GM12878 (cell line): ENCODE data around the gene UBAC2. TPM values are rescaled to one million over a fixed set of nuclear protein-coding genes. Genes with fewer than 3 reads are reported as not detected.

Source experiments
- ATAC-seq: fragments of 200-7000 bp; cut with Tn5 transposase; 3 replicates; pipeline ENCODE4 v1.9.1; 2020; ENCODE audit warnings: mild to moderate bottlenecking, moderate library complexity
- BruUV-seq: library from RNA; stranded (reverse); fragments of 400-500 nt; replicated peaks from 2 replicates; lab custom pipeline; 2021; lab: Mats Ljungman, UMichigan
- CTCF ChIA-PET: fragments of 300-600 bp; sonication (Branson Sonifier 250); formaldehyde crosslinking; extraction: SDS; loops from one replicate; lab custom pipeline; 2021; ENCODE audit warnings: inconsistent platforms; lab: Yijun Ruan, JAX
- POLR2A ChIA-PET: fragments of 350-600 bp; formaldehyde crosslinking; extraction: SDS; loops from one replicate; lab custom pipeline; 2021; ENCODE audit warnings: inconsistent platforms; lab: Charles Lee
- RAD21 ChIA-PET: fragments of 300-600 bp; sonication (Branson Sonifier 250); formaldehyde crosslinking; loops from one replicate; lab custom pipeline; 2023; ENCODE audit warnings: antibody characterized with exemption; ENCODE audit not compliant: unreplicated experiment; lab: Charles Lee
- SMC1A ChIA-PET: fragments of 300-600 bp; sonication (Branson Sonifier 250); formaldehyde crosslinking; loops from one replicate; lab custom pipeline; 2023; ENCODE audit not compliant: unreplicated experiment, uncharacterized antibody; lab: Charles Lee
- DNase-seq: peaks from one replicate; pipeline ENCODE4 v3.0.0-alpha.2; 2011; ENCODE audit warnings: low read depth, low spot score
- FAIRE-seq: peaks from 3 replicates; lab custom pipeline; 2011; peaks lifted over from hg19 to GRCh38; lab: Jason Lieb, UNC
- H2AFZ ChIP-seq: 2 replicates; pipeline ENCODE4 v1.6.0; 2011; ENCODE audit warnings: low read depth, low read length, control low read depth; ENCODE audit not compliant: control insufficient read depth
- H3K27ac ChIP-seq: 2 replicates; pipeline ENCODE4 v1.5.1; 2011; ENCODE audit warnings: control low read depth; ENCODE audit not compliant: control insufficient read depth, insufficient read depth
- H3K27me3 ChIP-seq, 2 experiments: replicated peaks in 1 of 2; 2 replicates each; pipeline versions ENCODE4 v1.6.0 to v1.6.1; 2011; ENCODE audit warnings: low read length in 1 of 2; ENCODE audit not compliant: control insufficient read depth in 2 of 2, insufficient read depth in 2 of 2
- H3K36me3 ChIP-seq, 2 experiments: 2 replicates each; pipeline ENCODE4 v1.5.1; 2011; ENCODE audit warnings: low read length in 1 of 2; ENCODE audit not compliant: control insufficient read depth in 2 of 2, insufficient read depth in 2 of 2
- H3K4me1 ChIP-seq: 2 replicates; pipeline ENCODE4 v1.6.1; 2011; ENCODE audit warnings: mild to moderate bottlenecking, low read length, moderate library complexity, mixed read lengths; ENCODE audit not compliant: control insufficient read depth, insufficient read depth
- H3K4me2 ChIP-seq: 2 replicates; pipeline ENCODE4 v1.6.0; 2011; ENCODE audit warnings: control low read depth; ENCODE audit not compliant: control insufficient read depth, insufficient read depth
- H3K4me3 ChIP-seq: fragments of 200-600 bp; sonication (generic); 2 replicates; pipeline ENCODE4 v1.5.1; 2016
- H3K79me2 ChIP-seq: 2 replicates; pipeline ENCODE4 v1.6.0; 2011; ENCODE audit warnings: low read length; ENCODE audit not compliant: control insufficient read depth, insufficient read depth
- H3K9ac ChIP-seq: 2 replicates; pipeline ENCODE4 v1.8.0; 2011; ENCODE audit warnings: low read length, control low read depth, mixed read lengths; ENCODE audit not compliant: control insufficient read depth, insufficient read depth
- H3K9me3 ChIP-seq: replicated peaks from 3 replicates; pipeline ENCODE4 v1.5.1; 2011; ENCODE audit warnings: mild to moderate bottlenecking, low read length; ENCODE audit not compliant: control insufficient read depth, insufficient read depth
- H4K20me1 ChIP-seq: 2 replicates; pipeline ENCODE4 v1.6.0; 2011; ENCODE audit not compliant: control insufficient read depth, insufficient read depth
- BRCA1 ChIP-seq: IDR thresholded peaks from 2 replicates; pipeline ENCODE4 v1.6.1; 2011; ENCODE audit warnings: low read depth, low read length, improper control_type of control experiment
- NR2C2 ChIP-seq: IDR thresholded peaks from 2 replicates; pipeline ENCODE4 v1.6.1; 2011; ENCODE audit warnings: borderline replicate concordance, low read depth; ENCODE audit not compliant: control insufficient read depth, insufficient read length
- USF1 ChIP-seq: IDR thresholded peaks from 2 replicates; pipeline ENCODE4 v1.6.1; 2011; ENCODE audit warnings: borderline replicate concordance, low read depth, mild to moderate bottlenecking, moderate library complexity, mixed read lengths, low read length; ENCODE audit not compliant: insufficient read depth; ENCODE audit errors: extremely low read length
- WGBS: methylation state at CpG from one replicate; pipeline ENCODE4 v1.1.6; 2016; ENCODE audit warnings: low lambda C conversion rate; ENCODE audit not compliant: insufficient replicate concordance, insufficient coverage; ENCODE audit errors: missing lambda C conversion rate; 5-methylcytosine and 5-hydroxymethylcytosine counted together
- in situ Hi-C: fragments of 300-500 bp; cut with MboI; formaldehyde crosslinking; loops from 9 replicates; pipeline ENCODE4 v1.14.3; 2018; ENCODE audit warnings: mixed read lengths
- intact Hi-C: fragments of 100-400 bp; cut with micrococcal nuclease; formaldehyde crosslinking; loops from one replicate; pipeline ENCODE4 v1.14.2; 2022; ENCODE audit not compliant: unreplicated experiment
- polyA plus RNA-seq, 11 experiments: library from polyadenylated mRNA; depleted of rRNA in 4 of 11; unstranded in 6 of 11; stranded (reverse) in 5 of 11; fragments of >200 nt; fragmentation: Nextera tagmentation in 4 of 11; fragmentation: Illumina TruSeq in 1 of 11; extraction: Ambion mirVana in 4 of 11; extraction: Trizol in 1 of 11; gene quantifications; 1 replicate in 1 of 11; 2 replicates in 10 of 11; pipeline versions ENCODE4 v1.2.1 to v1.2.3, GENCODE V29; 2011 to 2016; ENCODE audit warnings: inconsistent platforms in 2 of 11, missing spikeins in 2 of 11, low read depth in 1 of 11
- total RNA-seq, 4 experiments: library from RNA; depleted of rRNA in 3 of 4; stranded (reverse); fragments of >200 nt in 3 of 4; fragmentation: Illumina TruSeq in 1 of 4; extraction: Trizol in 1 of 4; gene quantifications; 2 replicates each; pipeline versions ENCODE4 v1.2.1 to v1.2.3, GENCODE V29; 2013 to 2021
- TF ChIP-seq, protein P1 (sequence below): fragments of 450-650 bp; IDR thresholded peaks from 2 replicates; pipeline ENCODE4 v1.6.1; 2017; ENCODE audit warnings: borderline replicate concordance

UBAC2 gene
- total and polyA plus RNA-seq, 10 of the 15 experiments (the other 5 are each of a cell fraction or from before 2014, with no cell fraction given), result 3.0 to 54.6 (median 17.4) TPM

- TF ChIP-seq NR2C2, result no peak
- TF ChIP-seq, protein P1, sequence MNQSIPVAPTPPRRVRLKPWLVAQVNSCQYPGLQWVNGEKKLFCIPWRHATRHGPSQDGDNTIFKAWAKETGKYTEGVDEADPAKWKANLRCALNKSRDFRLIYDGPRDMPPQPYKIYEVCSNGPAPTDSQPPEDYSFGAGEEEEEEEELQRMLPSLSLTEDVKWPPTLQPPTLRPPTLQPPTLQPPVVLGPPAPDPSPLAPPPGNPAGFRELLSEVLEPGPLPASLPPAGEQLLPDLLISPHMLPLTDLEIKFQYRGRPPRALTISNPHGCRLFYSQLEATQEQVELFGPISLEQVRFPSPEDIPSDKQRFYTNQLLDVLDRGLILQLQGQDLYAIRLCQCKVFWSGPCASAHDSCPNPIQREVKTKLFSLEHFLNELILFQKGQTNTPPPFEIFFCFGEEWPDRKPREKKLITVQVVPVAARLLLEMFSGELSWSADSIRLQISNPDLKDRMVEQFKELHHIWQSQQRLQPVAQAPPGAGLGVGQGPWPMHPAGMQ, result no peak
These were observed 88.6 kb downstream of the UBAC2 start (continued) for GRCh38 chr13:99289271-99289670.

DNA sequence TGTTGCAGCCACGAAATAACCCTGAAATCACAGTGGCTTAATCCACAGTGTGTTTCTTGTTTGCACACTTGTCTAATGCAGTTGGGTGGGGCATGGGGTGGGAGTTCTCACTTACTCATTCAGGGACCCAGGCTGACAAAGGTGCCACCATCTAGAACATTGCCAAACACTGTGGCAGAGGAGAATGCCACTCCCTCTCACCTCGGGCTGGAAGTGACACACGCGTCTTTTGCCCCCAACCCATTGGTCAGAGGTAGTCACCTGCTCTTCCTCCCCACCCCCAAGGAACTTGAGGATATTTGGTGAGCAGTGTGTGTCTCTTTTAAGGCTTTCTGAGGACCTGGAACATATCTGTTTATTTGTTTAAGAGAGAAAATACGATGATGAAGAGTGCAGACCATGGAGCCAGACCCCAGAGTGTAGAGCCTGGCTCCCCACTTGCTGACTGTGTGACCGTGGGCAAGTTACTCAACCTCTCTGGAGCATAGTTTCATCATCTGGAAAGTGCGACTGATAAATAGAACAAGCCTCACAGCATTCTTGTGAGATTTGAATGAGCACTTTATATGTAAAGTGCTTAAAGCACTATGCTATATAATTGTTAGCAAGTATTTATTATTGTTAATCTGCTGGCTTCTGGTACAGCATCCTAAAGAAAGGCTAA lies 89.2 kb downstream of the UBAC2 start:
- ChIA-PET CTCF (interaction anchor here (1.4 to 1.8 kb wide), 2 partner anchors 77 to 113 kb away, joined by 4 to 5 read pairs; no protein-coding TSS in a partner anchor), RAD21 (interaction anchor here (0.6 to 2.4 kb wide), 5 partner anchors 13 to 77 kb away, joined by 3 to 24 read pairs (median 5); partner anchors contain the start of gene GPR18)
- in situ Hi-C loops, result no loop called here

More for the DNA sequence above, 89.2 kb downstream of the UBAC2 start:
- H3K79me2 ChIP-seq, result peaks cover 37% of the 10 kb centered on the region
- no peak overlapping the region for H3K4me3 ChIP-seq
- no peaks in the 10 kb centered on the region for H4K20me1 ChIP-seq
- H3K27ac ChIP-seq, result peak overlapping the region; percentile 67; the same call in 1 of the 2 replicates
- DNase-seq (no peak), ATAC-seq (0 out of 3 replicates have a peak, but pooled peaks have one; percentile 1), FAIRE-seq (no peak)
- peaks cover 1 to 4% of the 10 kb centered on the region in 2 experiments; a peak in 3 of 4 replicates for H3K36me3 ChIP-seq
- no peak for TF ChIP-seq BRCA1
- peak; percentile 37 for TF ChIP-seq USF1
- peaks cover 36% of the 10 kb centered on the region for H3K4me1 ChIP-seq
- ChIA-PET POLR2A (no interaction called here), SMC1A (interaction anchor here (1.7 to 2.9 kb wide), 4 partner anchors 20 to 147 kb away, joined by 8 to 33 read pairs (median 15); no protein-coding TSS in a partner anchor)
- H3K9ac ChIP-seq, result no peak overlapping the region
- no peak overlapping the region for H2AFZ ChIP-seq
- no peaks in the 10 kb centered on the region for H3K27me3 ChIP-seq
- BruUV-seq, result no TSS peak
- no peak overlapping the region for H3K4me2 ChIP-seq
- no peaks in the 10 kb centered on the region for H3K9me3 ChIP-seq
- intact Hi-C loops, result loop anchor here (2.0 kb wide), 1 partner anchor 19 kb away; no protein-coding TSS in a partner anchor
- WGBS, result 82% methylated on average over 7 of the region's 7 CpGs
